CD8-positive, alpha-beta memory T cell (primary cell): ENCODE measurements around the gene TMEM82. TPM values are rescaled to one million over a fixed set of nuclear protein-coding genes. Genes with fewer than 3 reads are reported as not detected.

ENCODE experiments used
- CTCF ChIA-PET: fragments of 350-600 bp; sonication (Branson Sonifier 250); formaldehyde crosslinking; loops from one replicate; lab custom pipeline; 2021; ENCODE audit warnings: antibody characterized with exemption; lab: Charles Lee
- POLR2A ChIA-PET: fragments of 350-600 bp; sonication (Branson Sonifier 250); formaldehyde crosslinking; loops from one replicate; lab custom pipeline; 2021; ENCODE audit warnings: antibody characterized with exemption; lab: Charles Lee
- DNase-seq, 5 donors: peaks; one replicate each; pipeline versions ENCODE4 v3.0.0 to v3.0.0-alpha.2; 2020 to 2022; ENCODE audit warnings: mixed read lengths in 1 of 5
- H3K27ac ChIP-seq: one replicate; pipeline ENCODE4 v1.7.0; 2013; ENCODE audit warnings: low read depth, mild to moderate bottlenecking, low read length, moderate library complexity
- H3K27me3 ChIP-seq: 2 replicates; pipeline ENCODE4 v1.7.0; 2013; ENCODE audit warnings: low read length, mild to moderate bottlenecking; ENCODE audit not compliant: insufficient read depth, poor library complexity, severe bottlenecking
- H3K36me3 ChIP-seq: 2 replicates; pipeline ENCODE4 v1.7.0; 2013; ENCODE audit warnings: mild to moderate bottlenecking, low read length, moderate library complexity; ENCODE audit not compliant: insufficient read depth
- H3K4me1 ChIP-seq: 2 replicates; pipeline ENCODE4 v1.7.0; 2013; ENCODE audit warnings: mild to moderate bottlenecking, low read length, moderate library complexity; ENCODE audit not compliant: insufficient read depth
- H3K4me3 ChIP-seq: 2 replicates; pipeline ENCODE4 v1.7.0; 2013; ENCODE audit warnings: mild to moderate bottlenecking, low read length
- H3K9me3 ChIP-seq: 2 replicates; pipeline ENCODE4 v1.7.0; 2013; ENCODE audit warnings: mild to moderate bottlenecking, low read length
- H3K27ac Mint-ChIP-seq, 8 donors: one replicate each; pipeline ENCODE4 v1.8.0; 2020 to 2021; ENCODE audit warnings: mixed read lengths in 8 of 8, mild to moderate bottlenecking in 6 of 8, inconsistent platforms in 3 of 8, moderate library complexity in 3 of 8
- H3K27me3 Mint-ChIP-seq, 2 donors: one replicate each; pipeline ENCODE4 v1.8.0; 2020 to 2021; ENCODE audit warnings: mixed read lengths in 2 of 2, mild to moderate bottlenecking in 1 of 2, moderate library complexity in 1 of 2
- H3K36me3 Mint-ChIP-seq, 3 donors: one replicate each; pipeline ENCODE4 v1.8.0; 2020 to 2021; ENCODE audit warnings: mixed read lengths in 3 of 3, inconsistent platforms in 1 of 3, mild to moderate bottlenecking in 1 of 3
- H3K4me1 Mint-ChIP-seq, 3 donors: one replicate each; pipeline ENCODE4 v1.8.0; 2020 to 2021; ENCODE audit warnings: mixed read lengths in 3 of 3, inconsistent platforms in 1 of 3, mild to moderate bottlenecking in 1 of 3
- H3K4me3 Mint-ChIP-seq, 7 donors: one replicate each; pipeline ENCODE4 v1.8.0; 2020 to 2021; ENCODE audit warnings: mixed read lengths in 7 of 7, mild to moderate bottlenecking in 6 of 7, moderate library complexity in 4 of 7, inconsistent platforms in 2 of 7
- H3K9me3 Mint-ChIP-seq, 5 donors: one replicate each; pipeline ENCODE4 v1.8.0; 2020 to 2022; ENCODE audit warnings: mixed read lengths in 5 of 5, mild to moderate bottlenecking in 3 of 5, moderate library complexity in 2 of 5, inconsistent platforms in 1 of 5
- polyA plus RNA-seq: library from polyadenylated mRNA; unstranded; fragments of 300-500 nt; fragmentation: Illumina TruSeq; gene quantifications from one replicate; pipeline ENCODE4 v1.2.3, GENCODE V29; 2021
- total RNA-seq, 2 experiments: library from RNA; stranded (reverse); gene quantifications; one replicate each; pipeline ENCODE4 v1.2.3, GENCODE V29; 2021

Gene TMEM82
- total and polyA plus RNA-seq, 3 experiments from 2014 or later, result not detected

GRCh38 chr1:15770313-15770962, 28.1 kb downstream of the TMEM82 start:
- Mint-ChIP-seq H3K36me3 (no peaks in the 10 kb centered on the region), H3K27me3 (peaks cover 16 to 30% of the 10 kb centered on the region in 2 donors), H3K9me3 (peaks cover 0 to 4% (median 0%) of the 10 kb centered on the region in 5 donors), H3K4me3 (no peak overlapping the region), H3K27ac (no peak overlapping the region), H3K4me1 (no peaks in the 10 kb centered on the region)
- Histone ChIP-seq H3K4me1 (no peaks in the 10 kb centered on the region), H3K36me3 (no peaks in the 10 kb centered on the region), H3K4me3 (no peak overlapping the region), H3K27me3 (peaks cover 3% of the 10 kb centered on the region), H3K9me3 (no peaks in the 10 kb centered on the region), H3K27ac (no peak overlapping the region)
- no peak for DNase-seq
- CTCF ChIA-PET, result no interaction called here
- POLR2A ChIA-PET, result no interaction called here

GRCh38 chr1:15771836-15772515, 29.7 kb downstream of the TMEM82 start:
- Mint-ChIP-seq H3K4me1 (no peaks in the 10 kb centered on the region), H3K9me3 (peaks cover 0 to 4% (median 0%) of the 10 kb centered on the region in 5 donors), H3K27ac (no peak overlapping the region), H3K4me3 (no peak overlapping the region), H3K36me3 (no peaks in the 10 kb centered on the region), H3K27me3 (peaks cover 15 to 24% of the 10 kb centered on the region in 2 donors)
- Histone ChIP-seq H3K4me3 (no peak overlapping the region), H3K4me1 (no peaks in the 10 kb centered on the region), H3K9me3 (no peaks in the 10 kb centered on the region), H3K36me3 (no peaks in the 10 kb centered on the region), H3K27me3 (peaks cover 3% of the 10 kb centered on the region), H3K27ac (no peak overlapping the region)
- ChIA-PET CTCF (no interaction called here), POLR2A (no interaction called here)
- no peak for DNase-seq

DNA sequence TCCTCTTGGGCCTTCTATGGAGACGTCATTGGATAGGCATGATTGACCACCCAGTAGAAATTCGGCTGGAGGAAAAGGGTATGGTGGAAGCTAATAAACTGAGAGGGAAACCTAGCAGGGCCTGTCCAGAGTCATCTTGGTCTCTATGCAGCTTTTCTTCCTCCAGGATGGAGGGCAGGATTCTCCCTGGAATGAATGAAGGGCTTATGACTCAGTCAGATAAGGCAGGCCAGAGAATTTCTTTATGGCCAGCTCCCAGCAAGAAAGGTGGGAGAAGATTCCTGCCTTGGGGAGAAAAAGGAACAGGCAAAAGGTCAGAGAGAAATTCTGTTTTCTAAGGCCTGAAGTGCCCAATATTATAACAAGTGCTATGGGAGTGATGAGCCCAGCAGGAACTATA, 33.4 kb downstream of the TMEM82 start:
- peak overlapping the region in 1 of 8 donors; percentile 36 for H3K27ac Mint-ChIP-seq
- Histone ChIP-seq H3K27me3 (peaks cover 3% of the 10 kb centered on the region), H3K4me1 (no peaks in the 10 kb centered on the region), H3K4me3 (no peak overlapping the region), H3K9me3 (no peaks in the 10 kb centered on the region), H3K27ac (no peak overlapping the region), H3K36me3 (no peaks in the 10 kb centered on the region)
- ChIA-PET CTCF (interaction anchor here (0.5 kb wide), 1 partner anchor 244 kb away, joined by 3 read pairs; no protein-coding TSS in a partner anchor), POLR2A (interaction anchor here (0.6 kb wide), 1 partner anchor 53 kb away, joined by 6 read pairs; no protein-coding TSS in a partner anchor)
- H3K4me3 Mint-ChIP-seq, result no peak overlapping the region
- H3K36me3 Mint-ChIP-seq, result no peaks in the 10 kb centered on the region
- peaks cover 0 to 4% (median 0%) of the 10 kb centered on the region in 5 donors for H3K9me3 Mint-ChIP-seq
- peaks cover 10 to 15% of the 10 kb centered on the region in 2 donors for H3K27me3 Mint-ChIP-seq
- H3K4me1 Mint-ChIP-seq, result no peaks in the 10 kb centered on the region
- no peak for DNase-seq

DNA sequence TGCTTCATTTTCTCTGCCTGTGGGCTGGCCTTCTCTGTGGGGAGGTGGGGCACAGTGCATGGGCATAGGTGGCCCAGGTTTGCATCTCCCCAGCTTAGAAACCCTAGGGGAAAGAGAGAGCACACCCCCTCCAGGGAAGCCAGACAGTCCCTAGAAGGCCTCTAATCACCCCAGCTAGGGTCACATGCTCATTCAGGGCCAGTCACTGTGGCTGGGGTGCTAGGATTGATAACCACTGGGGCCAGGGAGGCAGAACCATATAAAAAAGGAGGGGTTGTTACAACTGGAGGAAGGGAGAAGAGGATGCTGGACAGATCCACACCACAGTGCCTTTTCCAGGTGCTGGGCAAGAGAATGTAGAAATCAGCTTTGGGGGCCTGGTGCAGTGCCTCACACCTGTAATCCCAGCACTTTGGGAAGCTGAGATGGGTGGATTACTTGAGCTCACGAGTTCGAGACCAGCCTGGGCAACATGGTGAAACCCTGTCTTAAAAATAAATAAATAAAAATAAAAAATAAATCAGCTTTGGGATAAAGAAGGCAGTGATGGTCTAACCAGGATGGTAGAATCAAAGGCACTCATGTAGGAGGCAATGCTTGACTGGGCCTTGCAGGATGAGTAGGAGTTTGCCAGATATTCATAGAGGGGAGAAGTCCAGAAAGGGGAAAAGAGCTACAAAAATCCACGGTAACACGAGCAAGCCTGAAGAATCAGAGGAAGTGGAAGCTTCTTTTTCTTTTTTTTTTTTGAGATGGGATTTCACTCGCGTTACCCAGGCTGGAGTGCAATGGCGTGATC, 35.8 kb downstream of the TMEM82 start:
- Mint-ChIP-seq H3K4me3 (no peak overlapping the region), H3K36me3 (no peaks in the 10 kb centered on the region), H3K27me3 (peaks cover 0 to 4% of the 10 kb centered on the region in 2 donors), H3K9me3 (peaks cover 0 to 4% (median 0%) of the 10 kb centered on the region in 5 donors), H3K27ac (peak overlapping the region in 1 of 8 donors; percentile 29), H3K4me1 (no peaks in the 10 kb centered on the region)
- H3K4me1 ChIP-seq, result no peaks in the 10 kb centered on the region
- no peaks in the 10 kb centered on the region for H3K9me3 ChIP-seq
- no peaks in the 10 kb centered on the region for H3K27me3 ChIP-seq
- CTCF ChIA-PET, result interaction anchor here (1.1 to 2.0 kb wide), 2 partner anchors 14 to 377 kb away, joined by 3 to 7 read pairs; no protein-coding TSS in a partner anchor
- H3K27ac ChIP-seq, result no peak overlapping the region
- no peak overlapping the region for H3K4me3 ChIP-seq
- no peaks in the 10 kb centered on the region for H3K36me3 ChIP-seq
- peak in 1 of 5 donors; percentile 35 for DNase-seq
- POLR2A ChIA-PET, result no interaction called here

DNA sequence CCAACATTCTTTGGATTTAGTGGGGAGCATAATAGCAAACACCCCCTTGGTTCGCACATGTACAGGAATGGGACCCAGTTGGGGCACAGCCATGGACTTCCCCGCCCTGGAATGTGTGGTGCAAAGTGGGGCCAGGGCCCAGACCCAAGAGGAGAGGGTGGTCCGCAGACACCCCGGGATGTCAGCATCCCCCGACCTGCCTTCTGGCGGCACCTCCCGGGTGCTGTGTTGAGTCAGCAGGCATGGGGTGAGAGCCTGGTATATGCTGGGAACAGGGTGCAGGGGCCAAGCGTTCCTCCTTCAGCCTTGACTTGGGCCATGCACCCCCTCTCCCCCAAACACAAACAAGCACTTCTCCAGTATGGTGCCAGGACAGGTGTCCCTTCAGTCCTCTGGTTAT, 43.4 kb downstream of the TMEM82 start:
- H3K9me3 Mint-ChIP-seq, result no peaks in the 10 kb centered on the region
- no peaks in the 10 kb centered on the region for H3K27me3 ChIP-seq
- H3K4me3 Mint-ChIP-seq, result no peak overlapping the region
- no peaks in the 10 kb centered on the region for H3K36me3 Mint-ChIP-seq
- no peaks in the 10 kb centered on the region for H3K9me3 ChIP-seq
- no peak overlapping the region for H3K27ac ChIP-seq
- no peaks in the 10 kb centered on the region for H3K4me1 ChIP-seq
- no peaks in the 10 kb centered on the region for H3K36me3 ChIP-seq
- DNase-seq, result no peak
- peaks cover 0 to 2% (median 0%) of the 10 kb centered on the region in 3 donors for H3K4me1 Mint-ChIP-seq
- CTCF ChIA-PET, result no interaction called here
- peaks cover 2 to 17% of the 10 kb centered on the region in 2 donors for H3K27me3 Mint-ChIP-seq
- H3K27ac Mint-ChIP-seq, result no peak overlapping the region
- POLR2A ChIA-PET, result no interaction called here
- H3K4me3 ChIP-seq, result no peak overlapping the region

- H3K36me3 Mint-ChIP-seq, result no peaks in the 10 kb centered on the region
- peaks cover 0 to 5% (median 0%) of the 10 kb centered on the region in 3 donors for H3K4me1 Mint-ChIP-seq
- H3K27me3 Mint-ChIP-seq, result peaks cover 2 to 20% of the 10 kb centered on the region in 2 donors
- H3K36me3 ChIP-seq, result no peaks in the 10 kb centered on the region
- no peak overlapping the region for H3K27ac ChIP-seq
- H3K4me3 ChIP-seq, result no peak overlapping the region
- no peak for DNase-seq
- H3K4me1 ChIP-seq, result no peaks in the 10 kb centered on the region
- no peaks in the 10 kb centered on the region for H3K9me3 ChIP-seq
- ChIA-PET POLR2A (no interaction called here), CTCF (interaction anchor here (1.7 kb wide), 1 partner anchor 9 kb away, joined by 4 read pairs; no protein-coding TSS in a partner anchor)
- no peaks in the 10 kb centered on the region for H3K9me3 Mint-ChIP-seq
- no peaks in the 10 kb centered on the region for H3K27me3 ChIP-seq
- no peak overlapping the region for H3K27ac Mint-ChIP-seq
- no peak overlapping the region for H3K4me3 Mint-ChIP-seq
These were observed 44.3 kb downstream of the TMEM82 start for GRCh38 chr1:15786581-15786980.

DNA sequence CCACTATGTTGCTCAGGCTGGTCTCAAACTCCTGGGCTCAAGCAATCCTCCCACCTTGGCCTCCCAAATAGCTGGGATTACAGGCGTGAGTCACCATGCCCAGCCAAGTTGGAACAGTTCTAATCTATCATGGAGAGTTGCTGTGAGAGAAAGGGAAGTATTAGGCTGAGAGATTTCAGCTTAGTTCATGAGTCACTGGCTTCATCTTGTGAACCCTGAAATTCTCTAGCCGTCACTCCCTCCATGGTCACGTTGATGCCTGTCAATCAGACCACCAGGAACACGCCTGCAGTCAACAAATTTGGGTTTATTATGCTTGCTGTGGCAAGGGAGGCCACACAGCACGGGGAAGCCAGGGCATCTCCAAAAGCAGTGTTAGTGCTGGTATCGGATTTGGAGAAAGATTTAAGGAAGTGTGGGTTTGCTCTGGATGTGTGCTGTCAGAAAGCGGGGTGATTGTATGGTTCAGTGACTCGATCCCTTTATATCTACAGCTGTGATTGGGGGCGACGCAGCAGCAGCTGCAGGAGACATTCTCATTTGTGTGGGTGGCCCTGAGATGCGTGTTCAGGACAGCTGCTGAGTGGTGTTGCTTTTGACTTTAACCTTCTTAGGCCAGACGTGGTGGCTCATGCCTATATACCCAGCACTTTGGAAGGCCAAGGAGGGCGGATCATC, 46.5 kb downstream of the TMEM82 start:
- H3K27ac Mint-ChIP-seq, result no peak overlapping the region

More for the DNA sequence above, 46.5 kb downstream of the TMEM82 start:
- Histone ChIP-seq H3K9me3 (no peaks in the 10 kb centered on the region), H3K27me3 (no peaks in the 10 kb centered on the region), H3K27ac (no peak overlapping the region), H3K4me3 (no peak overlapping the region), H3K4me1 (no peaks in the 10 kb centered on the region), H3K36me3 (no peaks in the 10 kb centered on the region)
- peaks cover 2 to 9% (median 4%) of the 10 kb centered on the region in 3 donors for H3K4me1 Mint-ChIP-seq
- POLR2A ChIA-PET, result no interaction called here
- H3K27me3 Mint-ChIP-seq, result peaks cover 3 to 24% of the 10 kb centered on the region in 2 donors
- no peak for DNase-seq
- H3K4me3 Mint-ChIP-seq, result no peak overlapping the region
- no peaks in the 10 kb centered on the region for H3K36me3 Mint-ChIP-seq
- H3K9me3 Mint-ChIP-seq, result no peaks in the 10 kb centered on the region
- CTCF ChIA-PET, result no interaction called here
